ENCODE measurements around the gene KRT73.

DNA sequence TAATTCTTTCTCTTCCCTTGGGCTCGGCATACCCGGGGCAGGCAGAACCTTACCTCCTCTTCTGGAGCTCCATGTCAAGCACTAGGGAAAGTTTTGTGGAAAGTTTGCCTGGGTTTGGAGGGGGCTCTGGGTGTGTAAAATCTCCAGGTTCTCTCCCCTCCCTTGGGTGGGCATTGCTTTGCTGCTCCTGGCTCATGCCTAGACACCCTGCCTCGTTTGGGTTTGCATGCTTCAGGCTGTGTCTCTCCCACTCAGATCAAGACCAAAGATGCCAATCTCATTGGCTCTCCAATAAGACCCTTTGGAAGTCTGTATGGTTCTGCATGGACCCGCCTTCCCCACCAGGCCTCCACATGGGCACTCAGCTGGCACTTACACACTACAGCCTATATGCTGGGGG lies 39.8 kb upstream of the KRT73 start:
- TF ChIP-seq, protein P1, sequence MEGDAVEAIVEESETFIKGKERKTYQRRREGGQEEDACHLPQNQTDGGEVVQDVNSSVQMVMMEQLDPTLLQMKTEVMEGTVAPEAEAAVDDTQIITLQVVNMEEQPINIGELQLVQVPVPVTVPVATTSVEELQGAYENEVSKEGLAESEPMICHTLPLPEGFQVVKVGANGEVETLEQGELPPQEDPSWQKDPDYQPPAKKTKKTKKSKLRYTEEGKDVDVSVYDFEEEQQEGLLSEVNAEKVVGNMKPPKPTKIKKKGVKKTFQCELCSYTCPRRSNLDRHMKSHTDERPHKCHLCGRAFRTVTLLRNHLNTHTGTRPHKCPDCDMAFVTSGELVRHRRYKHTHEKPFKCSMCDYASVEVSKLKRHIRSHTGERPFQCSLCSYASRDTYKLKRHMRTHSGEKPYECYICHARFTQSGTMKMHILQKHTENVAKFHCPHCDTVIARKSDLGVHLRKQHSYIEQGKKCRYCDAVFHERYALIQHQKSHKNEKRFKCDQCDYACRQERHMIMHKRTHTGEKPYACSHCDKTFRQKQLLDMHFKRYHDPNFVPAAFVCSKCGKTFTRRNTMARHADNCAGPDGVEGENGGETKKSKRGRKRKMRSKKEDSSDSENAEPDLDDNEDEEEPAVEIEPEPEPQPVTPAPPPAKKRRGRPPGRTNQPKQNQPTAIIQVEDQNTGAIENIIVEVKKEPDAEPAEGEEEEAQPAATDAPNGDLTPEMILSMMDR (conservative IDR thresholded peaks at IDR 0.05; ENCODE audit: low read depth in 2 of 2) = no peak
- no peak for TF ChIP-seq EZH2phosphoT487 (IDR thresholded peaks at IDR 0.05; ENCODE audit: unreplicated experiment)
- TF ChIP-seq POLR2AphosphoS5 (IDR thresholded peaks at IDR 0.05; ENCODE audit: low read depth) = no peak
- TF ChIP-seq ZNF331 (CRISPR knock-in tag; IDR thresholded peaks at IDR 0.05; ENCODE audit: low read depth) = no peak
- no peak for TF ChIP-seq EZH2 (IDR thresholded peaks at IDR 0.05; ENCODE audit: low read depth, unreplicated experiment)
- no peak for TF ChIP-seq CREB1 (CRISPR knock-in tag; IDR thresholded peaks at IDR 0.05; ENCODE audit: low read depth)
- TF ChIP-seq, protein P2, sequence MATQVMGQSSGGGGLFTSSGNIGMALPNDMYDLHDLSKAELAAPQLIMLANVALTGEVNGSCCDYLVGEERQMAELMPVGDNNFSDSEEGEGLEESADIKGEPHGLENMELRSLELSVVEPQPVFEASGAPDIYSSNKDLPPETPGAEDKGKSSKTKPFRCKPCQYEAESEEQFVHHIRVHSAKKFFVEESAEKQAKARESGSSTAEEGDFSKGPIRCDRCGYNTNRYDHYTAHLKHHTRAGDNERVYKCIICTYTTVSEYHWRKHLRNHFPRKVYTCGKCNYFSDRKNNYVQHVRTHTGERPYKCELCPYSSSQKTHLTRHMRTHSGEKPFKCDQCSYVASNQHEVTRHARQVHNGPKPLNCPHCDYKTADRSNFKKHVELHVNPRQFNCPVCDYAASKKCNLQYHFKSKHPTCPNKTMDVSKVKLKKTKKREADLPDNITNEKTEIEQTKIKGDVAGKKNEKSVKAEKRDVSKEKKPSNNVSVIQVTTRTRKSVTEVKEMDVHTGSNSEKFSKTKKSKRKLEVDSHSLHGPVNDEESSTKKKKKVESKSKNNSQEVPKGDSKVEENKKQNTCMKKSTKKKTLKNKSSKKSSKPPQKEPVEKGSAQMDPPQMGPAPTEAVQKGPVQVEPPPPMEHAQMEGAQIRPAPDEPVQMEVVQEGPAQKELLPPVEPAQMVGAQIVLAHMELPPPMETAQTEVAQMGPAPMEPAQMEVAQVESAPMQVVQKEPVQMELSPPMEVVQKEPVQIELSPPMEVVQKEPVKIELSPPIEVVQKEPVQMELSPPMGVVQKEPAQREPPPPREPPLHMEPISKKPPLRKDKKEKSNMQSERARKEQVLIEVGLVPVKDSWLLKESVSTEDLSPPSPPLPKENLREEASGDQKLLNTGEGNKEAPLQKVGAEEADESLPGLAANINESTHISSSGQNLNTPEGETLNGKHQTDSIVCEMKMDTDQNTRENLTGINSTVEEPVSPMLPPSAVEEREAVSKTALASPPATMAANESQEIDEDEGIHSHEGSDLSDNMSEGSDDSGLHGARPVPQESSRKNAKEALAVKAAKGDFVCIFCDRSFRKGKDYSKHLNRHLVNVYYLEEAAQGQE (IDR thresholded peaks at IDR 0.05; ENCODE audit: unreplicated experiment) = no peak
- no peak for TF ChIP-seq JUNB (IDR thresholded peaks at IDR 0.05; ENCODE audit: unreplicated experiment)

Data from GM23338 (cell line).